ENCODE data around the gene USH1C.

Gene USH1C

GRCh38 chr11:17452668-17453067 lies 91.5 kb downstream of the USH1C start:
- H3K27me3 ChIP-seq (ENCODE audit: insufficient read depth, poor library complexity, severe bottlenecking), result no peaks in the 10 kb centered on the region
- H3K36me3 ChIP-seq (ENCODE audit: low read depth), result no peaks in the 10 kb centered on the region
- DNase-seq (ENCODE audit: low spot score) (no peak), ATAC-seq (ENCODE audit: low read depth) (no peak)
- no peaks in the 10 kb centered on the region for H3K9me3 ChIP-seq (ENCODE audit: severe bottlenecking)
- TF ChIP-seq CTCF (IDR thresholded peaks at IDR 0.05; ENCODE audit: poor library complexity, severe bottlenecking), result no peak
- no peaks in the 10 kb centered on the region for H3K4me1 ChIP-seq (ENCODE audit: insufficient read depth, poor library complexity, severe bottlenecking)
- H3K4me3 ChIP-seq (ENCODE audit: severe bottlenecking), result no peak overlapping the region
- no peak overlapping the region for H3K27ac ChIP-seq (ENCODE audit: poor library complexity, severe bottlenecking)

- H3K27ac ChIP-seq (ENCODE audit: poor library complexity, severe bottlenecking), result no peak overlapping the region
- no peak overlapping the region for H3K4me3 ChIP-seq (ENCODE audit: severe bottlenecking)
- TF ChIP-seq CTCF (IDR thresholded peaks at IDR 0.05; ENCODE audit: poor library complexity, severe bottlenecking), result no peak
- no peaks in the 10 kb centered on the region for H3K27me3 ChIP-seq (ENCODE audit: insufficient read depth, poor library complexity, severe bottlenecking)
- ATAC-seq (ENCODE audit: low read depth), result no peak
- no peaks in the 10 kb centered on the region for H3K9me3 ChIP-seq (ENCODE audit: severe bottlenecking)
- no peaks in the 10 kb centered on the region for H3K4me1 ChIP-seq (ENCODE audit: insufficient read depth, poor library complexity, severe bottlenecking)
- H3K36me3 ChIP-seq (ENCODE audit: low read depth), result no peaks in the 10 kb centered on the region
- no peak for DNase-seq (ENCODE audit: low spot score)
Observed at GRCh38 chr11:17449158-17449557, 95.1 kb downstream of the USH1C start.

- no peak for ATAC-seq (ENCODE audit: low read depth)
- no peaks in the 10 kb centered on the region for H3K4me1 ChIP-seq (ENCODE audit: insufficient read depth, poor library complexity, severe bottlenecking)
Observed at GRCh38 chr11:17446482-17446881, 97.7 kb downstream of the USH1C start.

GRCh38 chr11:17445240-17445795 lies 98.9 kb downstream of the USH1C start:
- Histone ChIP-seq H3K27me3 (ENCODE audit: insufficient read depth, poor library complexity, severe bottlenecking) (peaks cover 3% of the 10 kb centered on the region), H3K9me3 (ENCODE audit: severe bottlenecking) (no peaks in the 10 kb centered on the region), H3K4me3 (ENCODE audit: severe bottlenecking) (no peak overlapping the region), H3K4me1 (ENCODE audit: insufficient read depth, poor library complexity, severe bottlenecking) (no peaks in the 10 kb centered on the region), H3K27ac (ENCODE audit: poor library complexity, severe bottlenecking) (no peak overlapping the region), H3K36me3 (ENCODE audit: low read depth) (no peaks in the 10 kb centered on the region)
- no peak for TF ChIP-seq CTCF (IDR thresholded peaks at IDR 0.05; ENCODE audit: poor library complexity, severe bottlenecking)
- no peak for DNase-seq (ENCODE audit: low spot score)
- ATAC-seq (ENCODE audit: low read depth), result no peak

More at GRCh38 chr11:17446482-17446881, 97.7 kb downstream of the USH1C start:
- TF ChIP-seq CTCF (IDR thresholded peaks at IDR 0.05; ENCODE audit: poor library complexity, severe bottlenecking), result no peak
- Histone ChIP-seq H3K4me3 (ENCODE audit: severe bottlenecking) (no peak overlapping the region), H3K36me3 (ENCODE audit: low read depth) (no peaks in the 10 kb centered on the region), H3K27ac (ENCODE audit: poor library complexity, severe bottlenecking) (no peak overlapping the region), H3K9me3 (ENCODE audit: severe bottlenecking) (no peaks in the 10 kb centered on the region), H3K27me3 (ENCODE audit: insufficient read depth, poor library complexity, severe bottlenecking) (peaks cover 3% of the 10 kb centered on the region)
- no peak for DNase-seq (ENCODE audit: low spot score)

GRCh38 chr11:17443926-17444690 lies 100.1 kb downstream of the USH1C start:
- H3K9me3 ChIP-seq (ENCODE audit: severe bottlenecking), result no peaks in the 10 kb centered on the region
- no peak overlapping the region for H3K4me3 ChIP-seq (ENCODE audit: severe bottlenecking)
- DNase-seq (ENCODE audit: low spot score) (no peak), ATAC-seq (ENCODE audit: low read depth) (no peak)
- H3K4me1 ChIP-seq (ENCODE audit: insufficient read depth, poor library complexity, severe bottlenecking), result no peaks in the 10 kb centered on the region
- no peak overlapping the region for H3K27ac ChIP-seq (ENCODE audit: poor library complexity, severe bottlenecking)
- TF ChIP-seq CTCF (IDR thresholded peaks at IDR 0.05; ENCODE audit: poor library complexity, severe bottlenecking), result no peak
- H3K36me3 ChIP-seq (ENCODE audit: low read depth), result no peaks in the 10 kb centered on the region
- H3K27me3 ChIP-seq (ENCODE audit: insufficient read depth, poor library complexity, severe bottlenecking), result peaks cover 3% of the 10 kb centered on the region
